K562 (cell line): Measurements from ENCODE around the gene CCDC27. TPM values are rescaled to one million over a fixed set of nuclear protein-coding genes. Genes with fewer than 3 reads are reported as not detected.

Source experiments
- BCLAF1 ChIP-seq, 2 experiments: fragments of 450-650 bp in 1 of 2; IDR thresholded peaks; 2 replicates each; pipeline ENCODE4 v1.6.1; 2011 to 2017; ENCODE audit warnings: low read depth in 2 of 2, antibody characterized with exemption in 1 of 2, borderline replicate concordance in 1 of 2, low read length in 1 of 2, mild to moderate bottlenecking in 1 of 2, mixed read lengths in 1 of 2; ENCODE audit not compliant: control insufficient read depth in 1 of 2
- CHD1 ChIP-seq: fragments of 200-600 bp; sonication (generic); IDR thresholded peaks from one replicate; pipeline ENCODE4 v1.6.1; 2012; ENCODE audit warnings: mild to moderate bottlenecking, moderate library complexity, low read length, inconsistent platforms
- ELF1 ChIP-seq: fragments of 200-800 bp; sonication (Bioruptor generic); IDR thresholded peaks from 2 replicates; pipeline ENCODE4 v1.6.1; 2016; ENCODE audit warnings: missing genetic modification characterization, missing compliant biosample characterization
- FUS ChIP-seq: fragments of 200-400 bp; formaldehyde crosslinking; optimal IDR thresholded peaks from 2 replicates; pipeline ENCODE3; 2017; ENCODE audit warnings: low read depth, low read length
- HDGF ChIP-seq: fragments of 450-650 bp; IDR thresholded peaks from 2 replicates; pipeline ENCODE4 v1.6.1; 2016
- HNRNPUL1 ChIP-seq: fragments of 200-400 bp; formaldehyde crosslinking; IDR thresholded peaks from 2 replicates; pipeline ENCODE4 v1.6.1; 2017; ENCODE audit warnings: low read length
- IRF1 ChIP-seq: sonication (generic); formaldehyde crosslinking; IDR thresholded peaks from 2 replicates; pipeline ENCODE4 v1.8.0; 2022; ENCODE audit warnings: missing genetic modification reagents, mild to moderate bottlenecking, borderline replicate concordance
- PRMT5 ChIP-seq: sonication (generic); formaldehyde crosslinking; IDR thresholded peaks from 2 replicates; pipeline ENCODE4 v1.5.0; 2020; ENCODE audit warnings: missing genetic modification reagents
- RERE ChIP-seq: sonication (generic); formaldehyde crosslinking; IDR thresholded peaks from 2 replicates; pipeline ENCODE4 v1.8.0; 2023; ENCODE audit warnings: missing genetic modification reagents, mild to moderate bottlenecking, borderline replicate concordance
- ZFP30 ChIP-seq: fragments of 250-450 bp; sonication (Bioruptor Pico); IDR thresholded peaks from 2 replicates; pipeline ENCODE4 v1.8.0; 2022; ENCODE audit warnings: moderate library complexity, mild to moderate bottlenecking, inconsistent platforms, borderline replicate concordance
- ZNF212 ChIP-seq: fragments of 450-650 bp; formaldehyde crosslinking; IDR thresholded peaks from 2 replicates; pipeline ENCODE4 v1.4.0; 2020; ENCODE audit warnings: mild to moderate bottlenecking
- ZNF445 ChIP-seq: fragments of 250-450 bp; sonication (Bioruptor Pico); IDR thresholded peaks from 2 replicates; pipeline ENCODE4 v1.4.0; 2020; ENCODE audit warnings: low read depth, mild to moderate bottlenecking, moderate library complexity
- ZNF449 ChIP-seq: fragments of 250-450 bp; sonication (Bioruptor Pico); IDR thresholded peaks from 2 replicates; pipeline ENCODE4 v1.8.0; 2022; ENCODE audit warnings: moderate library complexity, mild to moderate bottlenecking, inconsistent platforms
- polyA plus RNA-seq, 8 experiments: library from polyadenylated mRNA; depleted of rRNA in 4 of 8; stranded (reverse) in 5 of 8; unstranded in 3 of 8; fragments of >200 nt; fragmentation: Nextera tagmentation in 2 of 8; fragmentation: Illumina TruSeq in 1 of 8; extraction: Ambion mirVana in 2 of 8; extraction: Trizol in 1 of 8; gene quantifications; 2 replicates each; pipeline versions ENCODE4 v1.2.1 to v1.2.3, GENCODE V29; 2011 to 2014; ENCODE audit warnings: inconsistent platforms in 1 of 8, missing spikeins in 1 of 8
- total RNA-seq, 7 experiments: library from RNA; depleted of rRNA in 6 of 7; stranded (reverse); fragments of >200 nt in 6 of 7; fragmentation: Illumina TruSeq in 2 of 7; extraction: Trizol in 2 of 7; gene quantifications; 2 replicates each; pipeline versions ENCODE4 v1.2.1 to v1.2.3, GENCODE V29; 2011 to 2021; ENCODE audit warnings: low replicate concordance in 1 of 7

Gene CCDC27
- total and polyA plus RNA-seq, 9 of the 15 experiments (the other 6 are each of a cell fraction or from before 2014, with no cell fraction given) = 0.01 to 0.04 TPM; not detected in 7

- no peak for TF ChIP-seq RERE
- TF ChIP-seq IRF1 (CRISPR knock-in tag) = no peak
- no peak for TF ChIP-seq FUS
- no peak for TF ChIP-seq HDGF
- TF ChIP-seq ELF1 (tag) = no peak
- no peak for TF ChIP-seq ZNF449 (CRISPR knock-in tag)
- TF ChIP-seq BCLAF1 (IDR thresholded peaks at IDR 0.05; ENCODE audit: borderline replicate concordance in 1 of 2, control insufficient read depth in 1 of 2, low read depth in 2 of 2, low read length in 1 of 2) = no peak
- no peak for TF ChIP-seq ZNF212 (CRISPR knock-in tag)
- TF ChIP-seq ZNF445 (CRISPR knock-in tag) = no peak
- no peak for TF ChIP-seq PRMT5 (CRISPR knock-in tag)
- no peak for TF ChIP-seq ZFP30 (CRISPR knock-in tag)
- TF ChIP-seq CHD1 = no peak
- TF ChIP-seq HNRNPUL1 = no peak
These were observed 59.3 kb downstream of the CCDC27 start (continued) for GRCh38 chr1:3811595-3811911.
